Calu3 (cell line): Measurements from ENCODE around the gene SEC23A. TPM values are rescaled to one million over a fixed set of nuclear protein-coding genes. Genes with fewer than 3 reads are reported as not detected.

Source experiments
- BruUV-seq: library from RNA; stranded (reverse); fragments of 400-500 nt; replicated peaks from 2 replicates; lab custom pipeline; 2021; lab: Mats Ljungman, UMichigan
- CTCF ChIA-PET: fragments of 300-600 bp; sonication (Branson Sonifier 250); formaldehyde crosslinking; loops from one replicate; lab custom pipeline; 2022; ENCODE audit warnings: antibody characterized with exemption; lab: Charles Lee
- DNase-seq: peaks from one replicate; pipeline ENCODE4 v3.0.0; 2022
- H3K27ac Mint-ChIP-seq: one replicate; pipeline ENCODE4 v1.8.0; 2022; ENCODE audit warnings: mixed read lengths; ENCODE audit not compliant: unreplicated experiment
- H3K27me3 Mint-ChIP-seq: one replicate; pipeline ENCODE4 v1.8.0; 2022; ENCODE audit warnings: mixed read lengths; ENCODE audit not compliant: unreplicated experiment
- H3K36me3 Mint-ChIP-seq: one replicate; pipeline ENCODE4 v1.8.0; 2022; ENCODE audit warnings: mild to moderate bottlenecking, moderate library complexity, mixed read lengths; ENCODE audit not compliant: insufficient read depth, unreplicated experiment
- H3K4me1 Mint-ChIP-seq: one replicate; pipeline ENCODE4 v1.8.0; 2022; ENCODE audit warnings: mild to moderate bottlenecking, low read depth, mixed read lengths; ENCODE audit not compliant: unreplicated experiment
- H3K4me3 Mint-ChIP-seq: one replicate; pipeline ENCODE4 v1.8.0; 2022; ENCODE audit warnings: mild to moderate bottlenecking, low read depth, moderate library complexity, mixed read lengths; ENCODE audit not compliant: unreplicated experiment
- H3K9me3 Mint-ChIP-seq: one replicate; pipeline ENCODE4 v1.8.0; 2022; ENCODE audit warnings: low read depth, mixed read lengths; ENCODE audit not compliant: unreplicated experiment
- intact Hi-C: fragments of 100-400 bp; cut with micrococcal nuclease; formaldehyde crosslinking; loops from one replicate; pipeline ENCODE4 v1.10.0; 2022; ENCODE audit not compliant: unreplicated experiment
- total RNA-seq: library from RNA; stranded (reverse); gene quantifications from 2 replicates; pipeline ENCODE4 v1.2.3, GENCODE V29; 2022
- TF ChIP-seq, protein P1 (sequence below): fragments of 200-600 bp; IDR thresholded peaks from one replicate; pipeline ENCODE4 v1.8.0; 2022; ENCODE audit warnings: antibody characterized with exemption; ENCODE audit not compliant: unreplicated experiment

Gene SEC23A
- total RNA-seq, 1 experiment from 2014 or later = 48.0 TPM

DNA sequence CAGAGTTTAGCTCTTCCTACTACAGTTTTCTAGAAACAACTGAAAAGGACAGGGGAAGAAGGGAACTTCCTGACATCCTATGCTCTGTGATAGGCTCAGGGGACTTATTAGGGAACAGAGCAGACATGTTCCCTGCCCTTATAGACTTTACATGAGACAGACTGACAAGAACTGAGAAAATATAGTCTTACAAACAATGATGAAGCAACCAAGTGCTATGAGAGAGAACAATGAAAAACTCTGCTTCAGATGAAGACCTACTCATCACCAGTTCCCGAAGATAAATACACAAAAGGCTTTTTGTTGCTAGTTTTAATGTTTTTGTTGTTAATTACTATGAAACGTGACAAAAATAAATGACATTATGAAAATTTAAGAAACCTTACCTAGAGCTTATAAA lies 115.3 kb downstream of the SEC23A start:
- intact Hi-C loops = no loop called here
- BruUV-seq = no TSS peak

DNA sequence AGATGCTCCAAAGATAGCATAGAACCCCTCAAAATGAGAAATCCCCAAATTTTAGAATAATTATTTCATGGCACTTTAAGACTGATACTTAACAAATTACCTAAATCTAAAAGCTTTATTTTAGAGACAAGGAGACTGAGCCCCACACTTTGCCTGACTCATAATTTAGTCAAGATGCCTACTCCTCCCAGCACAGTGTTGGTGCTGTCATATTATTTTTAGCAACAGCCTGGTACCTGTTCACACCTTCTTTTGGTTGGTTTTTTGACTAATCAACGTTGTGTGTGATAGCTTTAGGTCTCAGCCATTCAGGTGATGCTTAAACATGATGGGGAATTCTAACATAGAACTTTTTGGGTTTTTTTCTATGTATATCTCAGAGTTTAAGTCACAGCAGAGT lies 120.2 kb downstream of the SEC23A start:
- no peak overlapping the region for H3K27ac Mint-ChIP-seq
- TF ChIP-seq, protein P1, sequence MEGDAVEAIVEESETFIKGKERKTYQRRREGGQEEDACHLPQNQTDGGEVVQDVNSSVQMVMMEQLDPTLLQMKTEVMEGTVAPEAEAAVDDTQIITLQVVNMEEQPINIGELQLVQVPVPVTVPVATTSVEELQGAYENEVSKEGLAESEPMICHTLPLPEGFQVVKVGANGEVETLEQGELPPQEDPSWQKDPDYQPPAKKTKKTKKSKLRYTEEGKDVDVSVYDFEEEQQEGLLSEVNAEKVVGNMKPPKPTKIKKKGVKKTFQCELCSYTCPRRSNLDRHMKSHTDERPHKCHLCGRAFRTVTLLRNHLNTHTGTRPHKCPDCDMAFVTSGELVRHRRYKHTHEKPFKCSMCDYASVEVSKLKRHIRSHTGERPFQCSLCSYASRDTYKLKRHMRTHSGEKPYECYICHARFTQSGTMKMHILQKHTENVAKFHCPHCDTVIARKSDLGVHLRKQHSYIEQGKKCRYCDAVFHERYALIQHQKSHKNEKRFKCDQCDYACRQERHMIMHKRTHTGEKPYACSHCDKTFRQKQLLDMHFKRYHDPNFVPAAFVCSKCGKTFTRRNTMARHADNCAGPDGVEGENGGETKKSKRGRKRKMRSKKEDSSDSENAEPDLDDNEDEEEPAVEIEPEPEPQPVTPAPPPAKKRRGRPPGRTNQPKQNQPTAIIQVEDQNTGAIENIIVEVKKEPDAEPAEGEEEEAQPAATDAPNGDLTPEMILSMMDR = no peak
- no TSS peak for BruUV-seq
- H3K27me3 Mint-ChIP-seq = peaks cover 16% of the 10 kb centered on the region
- no peaks in the 10 kb centered on the region for H3K4me1 Mint-ChIP-seq
- H3K36me3 Mint-ChIP-seq = no peaks in the 10 kb centered on the region
- intact Hi-C loops = no loop called here
- H3K9me3 Mint-ChIP-seq = peaks cover 8% of the 10 kb centered on the region
- no peak for DNase-seq
- CTCF ChIA-PET = no interaction called here
- H3K4me3 Mint-ChIP-seq = no peak overlapping the region

More for the DNA sequence above, 115.3 kb downstream of the SEC23A start:
- CTCF ChIA-PET = no interaction called here
- TF ChIP-seq, protein P1 = no peak
- peaks cover 4% of the 10 kb centered on the region for H3K9me3 Mint-ChIP-seq
- H3K27me3 Mint-ChIP-seq = no peaks in the 10 kb centered on the region
- no peak overlapping the region for H3K4me3 Mint-ChIP-seq
- H3K27ac Mint-ChIP-seq = no peak overlapping the region
- H3K36me3 Mint-ChIP-seq = no peaks in the 10 kb centered on the region
- DNase-seq = no peak
- H3K4me1 Mint-ChIP-seq = no peaks in the 10 kb centered on the region

DNA sequence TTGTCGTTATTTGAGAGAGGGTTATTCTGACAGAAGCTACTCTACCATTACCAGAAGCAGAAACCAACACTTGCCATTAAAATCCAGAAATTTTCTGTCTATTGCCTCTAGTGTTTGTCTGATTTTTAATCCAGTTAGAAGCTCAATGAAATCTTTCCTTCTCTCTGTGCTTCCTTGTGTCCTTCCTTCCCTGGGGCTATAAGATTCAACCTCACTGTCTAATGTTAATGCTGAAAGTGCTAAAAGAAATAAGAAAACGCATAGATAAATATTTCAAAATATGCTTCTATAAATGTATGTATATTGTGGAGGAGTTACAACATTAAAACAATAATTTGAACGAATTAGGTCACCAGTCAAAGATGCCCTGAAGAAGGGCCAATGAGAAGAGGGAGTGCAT lies 120.8 kb downstream of the SEC23A start:
- no peak overlapping the region for H3K4me3 Mint-ChIP-seq
- peaks cover 16% of the 10 kb centered on the region for H3K27me3 Mint-ChIP-seq
- CTCF ChIA-PET = no interaction called here
- peaks cover 9% of the 10 kb centered on the region for H3K9me3 Mint-ChIP-seq
- TF ChIP-seq, protein P1 = no peak
- no peaks in the 10 kb centered on the region for H3K36me3 Mint-ChIP-seq
- DNase-seq = no peak
- H3K4me1 Mint-ChIP-seq = no peaks in the 10 kb centered on the region
- no peak overlapping the region for H3K27ac Mint-ChIP-seq
- intact Hi-C loops = no loop called here
- BruUV-seq = no TSS peak

Other genes with a start within 250 kb of the SEC23A start
- 15.5 and 20.1 TPM in 2 replicates for gene GEMIN2, start 11.1 kb upstream of the SEC23A start, total RNA-seq
- 19.0 and 19.8 TPM in 2 replicates for gene TRAPPC6B, start 67.1 kb upstream of the SEC23A start, total RNA-seq
- gene PNN, start 72.0 kb upstream of the SEC23A start, total RNA-seq = 93.1 and 93.5 TPM in 2 replicates
- gene MIA2, start 130.7 kb upstream of the SEC23A start, total RNA-seq = 49.1 and 52.8 TPM in 2 replicates